Fibroblast of lung (primary cell): ENCODE results near the gene GATAD1. TPM values are rescaled to one million over a fixed set of nuclear protein-coding genes. Genes with fewer than 3 reads are reported as not detected.

Experiments
- DNase-seq, 2 donors: peaks; one replicate each; pipeline versions ENCODE4 v3.0.0 to v3.0.0-alpha.2; 2010; ENCODE audit warnings: low read depth in 2 of 2
- H2AFZ ChIP-seq: 2 replicates; pipeline ENCODE4 v1.5.1; 2012; ENCODE audit warnings: low read length, control low read depth, inconsistent platforms
- H3K27ac ChIP-seq: 2 replicates; pipeline ENCODE4 v1.5.1; 2011; ENCODE audit warnings: low read length, control low read depth; ENCODE audit not compliant: insufficient read depth
- H3K27me3 ChIP-seq: 2 replicates; pipeline ENCODE4 v1.5.1; 2011; ENCODE audit warnings: mild to moderate bottlenecking, low read length; ENCODE audit not compliant: control insufficient read depth, insufficient read depth
- H3K36me3 ChIP-seq: 2 replicates; pipeline ENCODE4 v1.5.1; 2011; ENCODE audit warnings: low read length; ENCODE audit not compliant: control insufficient read depth, insufficient read depth
- H3K4me1 ChIP-seq: 2 replicates; pipeline ENCODE4 v1.5.1; 2011; ENCODE audit warnings: low read length; ENCODE audit not compliant: control insufficient read depth, insufficient read depth; ENCODE audit errors: extremely low read depth
- H3K4me2 ChIP-seq: 2 replicates; pipeline ENCODE4 v1.5.1; 2011; ENCODE audit warnings: low read length, control low read depth; ENCODE audit not compliant: insufficient read depth; ENCODE audit errors: extremely low read depth
- H3K4me3 ChIP-seq, 4 experiments: fragments of 200-600 bp in 1 of 4; sonication (generic) in 1 of 4; replicated peaks in 1 of 4; 2 replicates each; pipeline ENCODE4 v1.5.1; 2011 to 2016; ENCODE audit warnings: low read length in 4 of 4, low read depth in 3 of 4, mild to moderate bottlenecking in 3 of 4, control low read depth in 2 of 4, inconsistent platforms in 1 of 4, mixed read lengths in 1 of 4; ENCODE audit not compliant: insufficient read depth in 1 of 4; ENCODE audit errors: control extremely low read depth in 1 of 4
- H3K79me2 ChIP-seq: 2 replicates; pipeline ENCODE4 v1.5.1; 2012; ENCODE audit warnings: mild to moderate bottlenecking, low read length, inconsistent platforms; ENCODE audit not compliant: control insufficient read depth, insufficient read depth
- H3K9ac ChIP-seq: 2 replicates; pipeline ENCODE4 v1.5.1; 2011; ENCODE audit warnings: mild to moderate bottlenecking, low read length, control low read depth; ENCODE audit not compliant: insufficient read depth
- H3K9me3 ChIP-seq: 2 replicates; pipeline ENCODE4 v1.5.1; 2012; ENCODE audit warnings: low read depth, low read length; ENCODE audit not compliant: control insufficient read depth, insufficient read depth
- H4K20me1 ChIP-seq: 2 replicates; pipeline ENCODE4 v1.5.1; 2011; ENCODE audit warnings: low read length; ENCODE audit not compliant: control insufficient read depth, insufficient read depth; ENCODE audit errors: extremely low read depth
- EZH2 ChIP-seq: IDR thresholded peaks from 2 replicates; pipeline ENCODE4 v1.5.1; 2012; ENCODE audit warnings: low read length, control low read depth, mild to moderate bottlenecking; ENCODE audit errors: missing control alignments
- polyA plus RNA-seq, 2 donors: library from polyadenylated mRNA; depleted of rRNA in 1 of 2; stranded (reverse) in 1 of 2; unstranded in 1 of 2; fragments of >200 nt; gene quantifications; 2 replicates each; pipeline ENCODE4 v1.2.1, GENCODE V29; 2011 to 2012; ENCODE audit warnings: missing spikeins in 1 of 2
- total RNA-seq: library from RNA; depleted of rRNA; stranded (reverse); fragments of >200 nt; gene quantifications from 2 replicates; pipeline ENCODE4 v1.2.1, GENCODE V29; 2014
- TF ChIP-seq, protein P1 (sequence below), 2 donors: IDR thresholded peaks in 1 of 2; conservative IDR thresholded peaks in 1 of 2; 1 replicate in 1 of 2; 2 replicates in 1 of 2; pipeline ENCODE4 v1.5.1; 2011 to 2012; ENCODE audit warnings: low read length in 2 of 2, control low read depth in 1 of 2, inconsistent platforms in 1 of 2, low read depth in 1 of 2, mild to moderate bottlenecking in 1 of 2

The GATAD1 gene
- total and polyA plus RNA-seq, 2 donors (not counting 1 experiment from before 2014, with no cell fraction given): 32.1 to 32.4 TPM

GRCh38 chr7:92402920-92403759 lies 44.1 kb upstream of the GATAD1 start:
- TF ChIP-seq EZH2: no peak
- TF ChIP-seq, protein P1, sequence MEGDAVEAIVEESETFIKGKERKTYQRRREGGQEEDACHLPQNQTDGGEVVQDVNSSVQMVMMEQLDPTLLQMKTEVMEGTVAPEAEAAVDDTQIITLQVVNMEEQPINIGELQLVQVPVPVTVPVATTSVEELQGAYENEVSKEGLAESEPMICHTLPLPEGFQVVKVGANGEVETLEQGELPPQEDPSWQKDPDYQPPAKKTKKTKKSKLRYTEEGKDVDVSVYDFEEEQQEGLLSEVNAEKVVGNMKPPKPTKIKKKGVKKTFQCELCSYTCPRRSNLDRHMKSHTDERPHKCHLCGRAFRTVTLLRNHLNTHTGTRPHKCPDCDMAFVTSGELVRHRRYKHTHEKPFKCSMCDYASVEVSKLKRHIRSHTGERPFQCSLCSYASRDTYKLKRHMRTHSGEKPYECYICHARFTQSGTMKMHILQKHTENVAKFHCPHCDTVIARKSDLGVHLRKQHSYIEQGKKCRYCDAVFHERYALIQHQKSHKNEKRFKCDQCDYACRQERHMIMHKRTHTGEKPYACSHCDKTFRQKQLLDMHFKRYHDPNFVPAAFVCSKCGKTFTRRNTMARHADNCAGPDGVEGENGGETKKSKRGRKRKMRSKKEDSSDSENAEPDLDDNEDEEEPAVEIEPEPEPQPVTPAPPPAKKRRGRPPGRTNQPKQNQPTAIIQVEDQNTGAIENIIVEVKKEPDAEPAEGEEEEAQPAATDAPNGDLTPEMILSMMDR (conservative IDR thresholded peaks at IDR 0.05 in 1 of 2, IDR thresholded peaks at IDR 0.05 in 1 of 2; ENCODE audit: low read depth in 1 of 2, low read length in 2 of 2): no peak
- no peak overlapping the region for H3K9ac ChIP-seq
- no peaks in the 10 kb centered on the region for H3K79me2 ChIP-seq
- H3K9me3 ChIP-seq: no peaks in the 10 kb centered on the region
- H3K4me2 ChIP-seq: no peak overlapping the region
- H3K27ac ChIP-seq: no peak overlapping the region
- no peaks in the 10 kb centered on the region for H3K27me3 ChIP-seq
- H4K20me1 ChIP-seq: no peaks in the 10 kb centered on the region
- H3K4me3 ChIP-seq: no peak overlapping the region
- no peaks in the 10 kb centered on the region for H3K4me1 ChIP-seq
- H3K36me3 ChIP-seq: peaks cover 3% of the 10 kb centered on the region
- peak in 1 of 2 donors; percentile 63 for DNase-seq
- H2AFZ ChIP-seq: no peak overlapping the region

- DNase-seq: no peak
- Histone ChIP-seq H3K4me3 (no peak overlapping the region), H2AFZ (no peak overlapping the region), H3K9ac (no peak overlapping the region), H4K20me1 (no peaks in the 10 kb centered on the region), H3K27ac (no peak overlapping the region), H3K4me2 (no peak overlapping the region), H3K4me1 (no peaks in the 10 kb centered on the region), H3K27me3 (no peaks in the 10 kb centered on the region), H3K79me2 (no peaks in the 10 kb centered on the region), H3K9me3 (no peaks in the 10 kb centered on the region), H3K36me3 (no peaks in the 10 kb centered on the region)
- TF ChIP-seq, protein P1 (conservative IDR thresholded peaks at IDR 0.05 in 1 of 2, IDR thresholded peaks at IDR 0.05 in 1 of 2; ENCODE audit: low read depth in 1 of 2, low read length in 2 of 2): no peak
- TF ChIP-seq EZH2: no peak
These were observed 43.6 kb upstream of the GATAD1 start for GRCh38 chr7:92403760-92404074.

- no peaks in the 10 kb centered on the region for H3K4me1 ChIP-seq
- no peaks in the 10 kb centered on the region for H3K9me3 ChIP-seq
- no peaks in the 10 kb centered on the region for H3K79me2 ChIP-seq
- H3K27ac ChIP-seq: no peak overlapping the region
- no peak overlapping the region for H3K4me2 ChIP-seq
- TF ChIP-seq EZH2: no peak
- TF ChIP-seq, protein P1 (conservative IDR thresholded peaks at IDR 0.05 in 1 of 2, IDR thresholded peaks at IDR 0.05 in 1 of 2; ENCODE audit: low read depth in 1 of 2, low read length in 2 of 2): no peak
- no peaks in the 10 kb centered on the region for H3K27me3 ChIP-seq
- H3K4me3 ChIP-seq: no peak overlapping the region
- no peaks in the 10 kb centered on the region for H3K36me3 ChIP-seq
- no peak overlapping the region for H3K9ac ChIP-seq
- no peaks in the 10 kb centered on the region for H4K20me1 ChIP-seq
- no peak overlapping the region for H2AFZ ChIP-seq
- no peak for DNase-seq
These were observed 43.1 kb upstream of the GATAD1 start for GRCh38 chr7:92404170-92404614.
